GM12801 (cell line): ENCODE data around the gene ZNF366.

Experiments
- CTCF ChIP-seq: IDR thresholded peaks from one replicate; pipeline ENCODE4 v1.5.1; 2011; ENCODE audit warnings: control low read depth; ENCODE audit not compliant: insufficient read length; ENCODE audit errors: extremely low read depth

The ZNF366 gene

GRCh38 chr5:72427488-72428437 is 79.4 kb downstream of the ZNF366 start:
- TF ChIP-seq CTCF, result no peak

GRCh38 chr5:72427016-72427415 is 80.2 kb downstream of the ZNF366 start:
- no peak for TF ChIP-seq CTCF

- no peak for TF ChIP-seq CTCF
Measured at GRCh38 chr5:72426019-72426418, 81.2 kb downstream of the ZNF366 start.

- TF ChIP-seq CTCF, result no peak
Measured at GRCh38 chr5:72418271-72418670, 88.9 kb downstream of the ZNF366 start.

GRCh38 chr5:72417333-72418062 is 89.7 kb downstream of the ZNF366 start:
- no peak for TF ChIP-seq CTCF

GRCh38 chr5:72415616-72416325 is 91.4 kb downstream of the ZNF366 start:
- no peak for TF ChIP-seq CTCF
